Neural crest cell (in vitro differentiated cells): ENCODE results near the gene PSMB3. TPM values are rescaled to one million over a fixed set of nuclear protein-coding genes. Genes with fewer than 3 reads are reported as not detected.
A peak's percentile ranks its signal among the peaks of the same experiment; 100 is the strongest.

Source experiments
- DNase-seq: peaks from one replicate; pipeline ENCODE4 v3.0.0; 2021; ENCODE audit warnings: low read depth, mixed read lengths, low spot score
- H3K27ac Mint-ChIP-seq: one replicate; pipeline ENCODE4 v1.8.0; 2021; ENCODE audit warnings: mild to moderate bottlenecking, mixed read lengths; ENCODE audit not compliant: unreplicated experiment
- H3K27me3 Mint-ChIP-seq: 2 replicates; pipeline ENCODE4 v1.8.0; 2021; ENCODE audit warnings: low read depth, mild to moderate bottlenecking, mixed read lengths
- H3K36me3 Mint-ChIP-seq: 2 replicates; pipeline ENCODE4 v1.8.0; 2021; ENCODE audit warnings: low read depth, mild to moderate bottlenecking, mixed read lengths
- H3K4me1 Mint-ChIP-seq: 2 replicates; pipeline ENCODE4 v1.8.0; 2021; ENCODE audit warnings: mixed read lengths
- H3K4me3 Mint-ChIP-seq: one replicate; pipeline ENCODE4 v1.8.0; 2021; ENCODE audit warnings: mild to moderate bottlenecking, mixed read lengths
- H3K9me3 Mint-ChIP-seq: 2 replicates; pipeline ENCODE4 v1.8.0; 2021; ENCODE audit warnings: mixed read lengths
- total RNA-seq: library from RNA; stranded (reverse); gene quantifications from 2 replicates; pipeline ENCODE4 v1.2.1, GENCODE V29; 2021
- TF ChIP-seq, protein P1 (sequence below): fragments of 200-600 bp; sonication (generic); conservative IDR thresholded peaks from 2 replicates; pipeline ENCODE4 v1.5.0; 2021; ENCODE audit warnings: antibody characterized with exemption, mild to moderate bottlenecking

PSMB3 gene
- total RNA-seq, 1 donor from 2014 or later = 193 TPM

- Mint-ChIP-seq H3K27me3 (peaks cover 12% of the 10 kb centered on the region), H3K4me1 (peaks cover 30% of the 10 kb centered on the region), H3K9me3 (no peaks in the 10 kb centered on the region), H3K36me3 (peaks cover 6% of the 10 kb centered on the region), H3K4me3 (peak overlapping the region; percentile 93), H3K27ac (peak overlapping the region; percentile 92)
- TF ChIP-seq, protein P1, sequence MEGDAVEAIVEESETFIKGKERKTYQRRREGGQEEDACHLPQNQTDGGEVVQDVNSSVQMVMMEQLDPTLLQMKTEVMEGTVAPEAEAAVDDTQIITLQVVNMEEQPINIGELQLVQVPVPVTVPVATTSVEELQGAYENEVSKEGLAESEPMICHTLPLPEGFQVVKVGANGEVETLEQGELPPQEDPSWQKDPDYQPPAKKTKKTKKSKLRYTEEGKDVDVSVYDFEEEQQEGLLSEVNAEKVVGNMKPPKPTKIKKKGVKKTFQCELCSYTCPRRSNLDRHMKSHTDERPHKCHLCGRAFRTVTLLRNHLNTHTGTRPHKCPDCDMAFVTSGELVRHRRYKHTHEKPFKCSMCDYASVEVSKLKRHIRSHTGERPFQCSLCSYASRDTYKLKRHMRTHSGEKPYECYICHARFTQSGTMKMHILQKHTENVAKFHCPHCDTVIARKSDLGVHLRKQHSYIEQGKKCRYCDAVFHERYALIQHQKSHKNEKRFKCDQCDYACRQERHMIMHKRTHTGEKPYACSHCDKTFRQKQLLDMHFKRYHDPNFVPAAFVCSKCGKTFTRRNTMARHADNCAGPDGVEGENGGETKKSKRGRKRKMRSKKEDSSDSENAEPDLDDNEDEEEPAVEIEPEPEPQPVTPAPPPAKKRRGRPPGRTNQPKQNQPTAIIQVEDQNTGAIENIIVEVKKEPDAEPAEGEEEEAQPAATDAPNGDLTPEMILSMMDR = no peak
- no peak for DNase-seq
Observed at GRCh38 chr17:38730526-38731379, 21.8 kb upstream of the PSMB3 start.

GRCh38 chr17:38731526-38732294 is 20.8 kb upstream of the PSMB3 start:
- Mint-ChIP-seq H3K36me3 (peaks cover 6% of the 10 kb centered on the region), H3K27ac (no peak overlapping the region), H3K9me3 (no peaks in the 10 kb centered on the region), H3K4me1 (peaks cover 30% of the 10 kb centered on the region), H3K4me3 (peak overlapping the region; percentile 93), H3K27me3 (peaks cover 12% of the 10 kb centered on the region)
- TF ChIP-seq, protein P1 = no peak
- no peak for DNase-seq

GRCh38 chr17:38732376-38733281 is 19.9 kb upstream of the PSMB3 start:
- Mint-ChIP-seq H3K27ac (peak overlapping the region; percentile 57), H3K4me3 (peak overlapping the region; percentile 93), H3K4me1 (peaks cover 30% of the 10 kb centered on the region), H3K9me3 (no peaks in the 10 kb centered on the region), H3K27me3 (peaks cover 12% of the 10 kb centered on the region), H3K36me3 (peaks cover 6% of the 10 kb centered on the region)
- TF ChIP-seq, protein P1 = no peak
- no peak for DNase-seq

GRCh38 chr17:38733282-38733981 is 19.1 kb upstream of the PSMB3 start:
- H3K27ac Mint-ChIP-seq = no peak overlapping the region
- peaks cover 6% of the 10 kb centered on the region for H3K36me3 Mint-ChIP-seq
- peaks cover 30% of the 10 kb centered on the region for H3K4me1 Mint-ChIP-seq
- no peaks in the 10 kb centered on the region for H3K9me3 Mint-ChIP-seq
- no peak for DNase-seq
- peak overlapping the region; percentile 70 for H3K4me3 Mint-ChIP-seq
- H3K27me3 Mint-ChIP-seq = peaks cover 12% of the 10 kb centered on the region
- TF ChIP-seq, protein P1 = no peak
